OCI-LY7 (cell line): Measurements from ENCODE around the gene MBOAT2. TPM values are rescaled to one million over a fixed set of nuclear protein-coding genes. Genes with fewer than 3 reads are reported as not detected.

ENCODE experiments used
- BruUV-seq: library from RNA; stranded (reverse); fragments of 400-500 nt; replicated peaks from 2 replicates; lab custom pipeline; 2021; lab: Mats Ljungman, UMichigan
- CTCF ChIA-PET: fragments of 300-600 bp; sonication (Branson Sonifier 250); formaldehyde crosslinking; loops from one replicate; lab custom pipeline; 2022; ENCODE audit warnings: antibody characterized with exemption; ENCODE audit not compliant: unreplicated experiment; lab: Charles Lee
- POLR2A ChIA-PET: fragments of 300-600 bp; sonication (Branson Sonifier 250); formaldehyde crosslinking; loops from one replicate; lab custom pipeline; 2022; ENCODE audit warnings: antibody characterized with exemption; lab: Charles Lee
- DNase-seq: peaks from one replicate; pipeline ENCODE4 v3.0.0-alpha.2; 2015; ENCODE audit warnings: low spot score
- H2AFZ ChIP-seq: fragments of 200-600 bp; sonication (generic), shearing (Covaris generic); 2 replicates; pipeline ENCODE4 v1.6.1; 2014; ENCODE audit warnings: mild to moderate bottlenecking, antibody characterized with exemption, low read length, moderate library complexity
- H3K27ac ChIP-seq: fragments of 200-600 bp; sonication (generic); 2 replicates; pipeline ENCODE4 v1.5.1; 2014; ENCODE audit warnings: mixed run types, low read depth, mild to moderate bottlenecking, moderate library complexity, low read length, inconsistent platforms; ENCODE audit not compliant: poor library complexity, severe bottlenecking
- H3K36me3 ChIP-seq: fragments of 200-600 bp; sonication (generic); 2 replicates; pipeline ENCODE4 v1.6.1; 2014; ENCODE audit warnings: mild to moderate bottlenecking, antibody characterized with exemption, low read length, moderate library complexity, mixed read lengths; ENCODE audit not compliant: insufficient read depth
- H3K4me1 ChIP-seq: fragments of 200-600 bp; sonication (generic); 2 replicates; pipeline ENCODE4 v1.5.1; 2014; ENCODE audit warnings: mild to moderate bottlenecking, low read length; ENCODE audit not compliant: insufficient read depth, poor library complexity, severe bottlenecking
- H3K4me2 ChIP-seq: fragments of 200-600 bp; sonication (generic); 2 replicates; pipeline ENCODE4 v1.6.1; 2014; ENCODE audit warnings: mild to moderate bottlenecking, low read length
- H3K4me3 ChIP-seq: fragments of 200-600 bp; sonication (generic); 2 replicates; pipeline ENCODE4 v1.5.1; 2014; ENCODE audit warnings: mild to moderate bottlenecking, low read depth, low read length; ENCODE audit not compliant: poor library complexity, severe bottlenecking
- H3K79me2 ChIP-seq: fragments of 200-600 bp; sonication (generic); 2 replicates; pipeline ENCODE4 v1.6.1; 2016; ENCODE audit warnings: low read depth, mild to moderate bottlenecking, low read length, moderate library complexity, mixed read lengths; ENCODE audit not compliant: insufficient read depth
- H3K9me2 ChIP-seq: fragments of 200-600 bp; sonication (generic); 2 replicates; pipeline ENCODE4 v1.6.1; 2016; ENCODE audit warnings: mild to moderate bottlenecking, low read length, mixed read lengths; ENCODE audit not compliant: insufficient read depth
- H3K9me3 ChIP-seq: fragments of 200-600 bp; sonication (generic); 2 replicates; pipeline ENCODE4 v1.6.1; 2014; ENCODE audit warnings: mild to moderate bottlenecking, mixed run types, low read length, mixed read lengths
- H4K20me1 ChIP-seq: fragments of 200-600 bp; sonication (generic); 2 replicates; pipeline ENCODE4 v1.6.1; 2014; ENCODE audit warnings: mild to moderate bottlenecking, antibody characterized with exemption, low read length, moderate library complexity, mixed read lengths; ENCODE audit not compliant: insufficient read depth
- CTCF ChIP-seq: fragments of 200-600 bp; sonication (generic); conservative IDR thresholded peaks from 2 replicates; pipeline ENCODE4 v1.5.1; 2014; ENCODE audit warnings: mild to moderate bottlenecking, antibody characterized with exemption, low read length, moderate library complexity, mixed read lengths
- EZH2phosphoT487 ChIP-seq: fragments of 200-600 bp; sonication (generic); IDR thresholded peaks from 2 replicates; pipeline ENCODE4 v1.6.1; 2018; ENCODE audit warnings: low read depth, borderline replicate concordance, mild to moderate bottlenecking, mixed run types, antibody characterized with exemption, low read length, moderate library complexity, mixed read lengths
- intact Hi-C: fragments of 100-400 bp; cut with micrococcal nuclease; formaldehyde crosslinking; loops from one replicate; pipeline ENCODE4 v1.10.0; 2022; ENCODE audit not compliant: unreplicated experiment
- total RNA-seq, 2 experiments: library from RNA; depleted of rRNA in 1 of 2; stranded (reverse); fragments of >200 nt in 1 of 2; shearing (Covaris generic) in 1 of 2; gene quantifications; 2 replicates each; pipeline ENCODE4 v1.2.3, GENCODE V29; 2014 to 2022

The MBOAT2 gene
- total RNA-seq, 2 experiments from 2014 or later, result 0.28 to 0.93 TPM

- peaks cover 10% of the 10 kb centered on the region for H3K4me1 ChIP-seq
Measured at GRCh38 chr2:8833853-8834252, 169.6 kb downstream of the MBOAT2 start.

GRCh38 chr2:8831516-8831915 lies 172.0 kb downstream of the MBOAT2 start:
- no peak for DNase-seq
- no peak overlapping the region for H3K4me2 ChIP-seq
- H3K27ac ChIP-seq, result no peak overlapping the region
- H3K4me1 ChIP-seq, result peaks cover 9% of the 10 kb centered on the region
- intact Hi-C loops, result no loop called here
- H3K36me3 ChIP-seq, result no peaks in the 10 kb centered on the region
- H3K9me2 ChIP-seq, result no peaks in the 10 kb centered on the region
- H3K4me3 ChIP-seq, result no peak overlapping the region
- H3K9me3 ChIP-seq, result no peaks in the 10 kb centered on the region
- BruUV-seq, result no TSS peak
- no peak overlapping the region for H2AFZ ChIP-seq
- ChIA-PET POLR2A (interaction anchor here (0.9 kb wide), 1 partner anchor 10 kb away, joined by 5 read pairs; no protein-coding TSS in a partner anchor), CTCF (no interaction called here)
- no peaks in the 10 kb centered on the region for H4K20me1 ChIP-seq
- H3K79me2 ChIP-seq, result no peaks in the 10 kb centered on the region
- TF ChIP-seq EZH2phosphoT487 (no peak), CTCF (no peak)

More at GRCh38 chr2:8833853-8834252, 169.6 kb downstream of the MBOAT2 start:
- POLR2A ChIA-PET, result interaction anchor here (0.6 to 1.1 kb wide), 4 partner anchors 10 to 1228 kb away, joined by 3 to 4 read pairs (median 3); no protein-coding TSS in a partner anchor
- CTCF ChIA-PET, result no interaction called here
- Histone ChIP-seq H3K9me3 (no peaks in the 10 kb centered on the region), H3K9me2 (no peaks in the 10 kb centered on the region), H4K20me1 (no peaks in the 10 kb centered on the region), H2AFZ (no peak overlapping the region), H3K36me3 (no peaks in the 10 kb centered on the region), H3K27ac (no peak overlapping the region), H3K79me2 (no peaks in the 10 kb centered on the region), H3K4me3 (no peak overlapping the region), H3K4me2 (no peak overlapping the region)
- DNase-seq, result no peak
- intact Hi-C loops, result no loop called here
- no peak for TF ChIP-seq EZH2phosphoT487
- no peak for TF ChIP-seq CTCF
- no TSS peak for BruUV-seq

GRCh38 chr2:8827729-8828128 lies 175.8 kb downstream of the MBOAT2 start:
- no TSS peak for BruUV-seq
- intact Hi-C loops, result no loop called here
- DNase-seq, result no peak
- Histone ChIP-seq H3K36me3 (peaks cover 21% of the 10 kb centered on the region; the same call in 1 of the 2 replicates), H3K79me2 (no peaks in the 10 kb centered on the region), H2AFZ (no peak overlapping the region), H3K27ac (no peak overlapping the region), H3K4me2 (no peak overlapping the region), H4K20me1 (no peaks in the 10 kb centered on the region), H3K9me2 (no peaks in the 10 kb centered on the region), H3K4me1 (no peaks in the 10 kb centered on the region), H3K9me3 (no peaks in the 10 kb centered on the region), H3K4me3 (no peak overlapping the region)
- ChIA-PET POLR2A (interaction anchor here (0.5 to 1.3 kb wide), 2 partner anchors 23 to 453 kb away, joined by 3 to 5 read pairs; no protein-coding TSS in a partner anchor), CTCF (no interaction called here)
- TF ChIP-seq CTCF, result no peak
- no peak for TF ChIP-seq EZH2phosphoT487
